GM19397 (cell line): ENCODE results near the gene TFAP2D.
A peak's percentile ranks its signal among the peaks of the same experiment; 100 is the strongest.

Source experiments
- ATAC-seq: cut with Tn5 transposase; IDR thresholded peaks from one replicate; pipeline ENCODE4 v1.9.1; 2021; ENCODE audit warnings: mild to moderate bottlenecking, moderate library complexity; ENCODE audit not compliant: unreplicated experiment

The TFAP2D gene

GRCh38 chr6:50713226-50713625 is at the start of gene TFAP2D:
Gene TFAP2D (plus strand): TSS chr6:50713526. CDS start chr6:50714056, 530 bp downstream.
- no peak for ATAC-seq

DNA sequence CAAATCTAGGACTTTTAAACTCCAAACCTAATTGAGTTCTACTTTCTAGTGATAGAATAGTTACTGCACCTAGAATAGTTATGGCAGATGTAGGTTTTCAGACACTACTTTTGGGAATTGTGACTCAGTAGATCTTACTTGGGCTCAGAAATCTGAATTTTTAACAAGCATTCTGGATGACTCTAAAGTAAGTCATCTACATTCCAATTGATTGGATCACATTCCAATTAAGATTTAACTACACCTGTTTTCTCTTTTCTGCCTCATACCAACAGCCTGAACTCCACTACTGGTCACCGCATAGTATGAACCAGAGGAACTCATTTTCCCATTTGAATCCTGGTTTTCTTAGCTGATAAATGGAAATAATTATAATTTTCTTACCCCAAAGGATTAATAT is 49.5 kb upstream of the TFAP2D start:
- no peak for ATAC-seq

DNA sequence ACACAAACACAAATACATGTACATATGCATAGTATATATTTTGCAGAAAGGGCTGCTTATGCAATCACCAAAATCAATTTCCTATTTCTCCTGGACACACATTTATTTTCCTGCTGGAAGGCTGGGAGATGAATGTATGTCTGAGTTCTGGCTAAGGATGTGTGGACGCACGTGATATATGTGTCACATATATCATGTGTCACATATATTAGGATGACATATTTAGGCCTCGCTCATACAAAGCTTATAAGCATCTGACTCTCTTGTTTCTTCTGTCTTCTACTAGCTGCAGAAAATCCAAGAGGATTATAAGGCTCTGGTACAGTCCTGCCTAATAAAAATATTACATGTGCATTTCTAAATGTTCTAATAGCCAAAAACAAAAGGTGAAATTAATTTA is 47.2 kb upstream of the TFAP2D start:
- no peak for ATAC-seq

DNA sequence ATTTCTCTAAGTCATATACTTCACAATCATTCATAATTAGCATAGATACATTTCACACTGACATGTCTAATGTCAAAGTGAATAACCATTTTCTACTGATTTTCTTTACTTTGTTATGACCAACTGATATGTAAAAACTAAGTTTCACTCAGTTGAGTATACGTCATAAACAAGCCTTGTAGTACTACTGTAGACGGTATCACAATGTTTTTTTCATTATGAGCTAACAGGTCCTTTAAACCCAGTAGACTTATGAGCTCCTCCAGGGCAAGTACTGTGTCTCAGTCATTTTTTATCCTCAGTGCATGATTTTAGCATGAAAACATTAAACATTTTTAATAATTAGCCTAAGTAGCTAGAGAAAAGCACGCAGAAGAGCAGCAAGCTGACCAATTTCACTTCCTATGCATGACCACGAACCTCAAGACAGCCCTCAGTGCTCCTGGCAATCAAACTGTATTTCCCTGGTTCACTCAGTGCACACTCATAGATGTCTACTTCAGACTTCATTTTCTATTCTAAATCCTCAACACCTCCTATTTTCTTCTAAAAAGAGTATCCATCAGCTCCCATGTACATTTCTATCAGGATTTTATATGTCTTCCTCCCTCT is 32.0 kb upstream of the TFAP2D start:
- peak; percentile 86 for ATAC-seq

GRCh38 chr6:50689210-50689609 is 24.1 kb upstream of the TFAP2D start:
- ATAC-seq, result no peak

- no peak for ATAC-seq
These were observed 21.4 kb upstream of the TFAP2D start for GRCh38 chr6:50691814-50692495.

GRCh38 chr6:50698546-50698945 is 14.8 kb upstream of the TFAP2D start:
- no peak for ATAC-seq

DNA sequence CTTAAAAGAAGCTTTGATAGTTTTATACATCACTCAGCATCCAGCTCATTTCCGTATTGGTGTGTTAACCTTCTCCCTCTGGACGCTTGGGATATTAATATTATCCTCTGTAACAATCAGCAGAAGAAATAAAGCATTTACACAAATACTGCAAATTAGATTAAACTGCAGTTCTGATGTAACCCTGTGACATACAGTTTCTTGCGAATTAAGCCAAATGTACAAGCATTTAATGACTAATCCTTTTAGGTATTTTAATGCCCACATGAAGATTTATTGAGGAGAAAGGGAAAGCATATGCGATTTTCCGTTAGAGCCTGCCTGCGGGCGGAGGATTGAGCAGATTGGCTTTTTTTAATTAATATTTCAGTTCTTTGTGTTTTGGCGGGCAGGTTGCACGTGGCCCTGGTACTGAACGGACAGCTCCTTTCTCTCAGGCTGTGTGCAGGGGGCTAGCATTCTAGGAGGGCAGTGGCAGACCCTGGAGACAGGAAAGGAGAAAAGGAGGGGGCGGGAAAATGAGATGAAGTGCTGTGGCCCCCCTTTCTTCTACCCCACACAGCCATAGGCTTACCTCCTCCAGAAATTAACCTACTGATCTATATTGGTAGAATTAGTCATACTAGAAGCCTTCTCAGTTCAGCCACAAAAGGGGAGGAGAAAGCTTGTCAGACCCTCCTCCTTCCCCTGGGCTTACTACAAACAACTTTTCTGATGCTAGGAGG is 14.1 kb upstream of the TFAP2D start:
- no peak for ATAC-seq

DNA sequence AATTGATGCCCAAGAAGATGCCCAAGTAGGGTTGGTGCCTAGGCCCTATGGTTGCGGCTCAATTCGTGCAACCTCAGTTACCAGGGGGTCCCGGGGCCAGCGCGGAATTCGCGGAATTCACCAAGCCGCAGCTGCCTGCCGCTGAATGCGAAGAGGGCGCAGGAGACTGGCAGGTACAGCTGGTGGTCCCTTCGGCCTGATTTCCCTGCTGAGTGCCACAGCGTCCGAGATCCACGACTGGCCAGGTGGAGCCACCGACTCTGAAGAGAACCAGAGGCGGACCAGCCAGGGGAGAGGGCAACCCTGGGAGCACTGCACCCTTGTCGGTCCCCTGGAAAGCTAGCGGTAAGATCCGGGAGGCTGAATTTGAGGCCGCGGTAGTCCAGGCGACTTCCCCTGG is 6.8 kb upstream of the TFAP2D start:
- no peak for ATAC-seq

DNA sequence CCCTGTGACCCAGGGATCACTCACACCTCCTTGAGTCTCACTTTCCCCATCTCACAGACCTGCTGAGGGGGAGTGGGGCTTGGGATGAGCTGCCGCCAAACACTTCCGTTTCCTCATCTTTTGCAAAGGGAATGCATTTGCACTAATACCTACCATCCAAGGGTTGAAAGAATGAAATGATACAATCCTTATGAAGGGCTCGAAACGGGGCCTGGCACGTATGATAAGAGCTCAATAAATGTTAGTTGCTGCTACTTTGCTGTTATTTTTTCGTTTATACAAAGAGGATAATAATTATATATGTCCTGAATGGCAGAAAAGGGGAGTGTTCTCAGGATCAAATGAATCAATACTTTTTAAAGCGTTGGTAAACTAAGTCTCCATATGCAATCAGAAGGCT is 6.1 kb upstream of the TFAP2D start:
- ATAC-seq, result no peak

DNA sequence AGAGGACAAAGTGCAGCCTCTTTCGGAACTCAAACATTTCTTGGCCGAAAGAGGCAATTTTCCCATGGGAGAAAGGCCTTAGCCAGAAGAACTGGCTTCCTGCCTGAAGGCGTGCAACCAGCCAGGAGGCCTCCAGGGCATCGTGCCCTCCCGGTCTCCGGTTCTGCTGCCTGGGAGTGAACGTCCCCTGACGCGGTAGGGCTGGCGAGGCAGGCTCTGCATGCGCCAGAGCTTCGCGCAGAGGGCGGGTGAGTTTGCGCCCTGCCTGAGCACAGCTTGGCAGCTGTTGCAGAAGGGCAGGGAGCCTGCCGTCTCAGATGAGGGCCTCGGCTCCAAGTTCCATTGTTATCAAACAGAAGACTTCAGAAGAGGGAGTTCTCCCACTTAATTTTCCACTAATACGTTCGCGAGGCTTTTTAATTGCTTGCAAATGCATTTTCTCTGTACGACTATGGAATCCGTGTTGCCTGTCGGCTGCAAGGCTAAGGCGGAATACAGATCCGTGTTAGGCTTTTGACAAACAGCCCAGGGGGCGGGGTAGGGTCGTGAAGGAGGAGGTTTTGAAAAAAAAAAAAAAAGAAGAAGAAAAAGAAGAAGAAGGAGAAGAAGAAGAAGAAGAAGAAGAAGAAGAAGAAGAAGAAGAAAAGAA is 5.5 kb upstream of the TFAP2D start:
- ATAC-seq, result no peak

DNA sequence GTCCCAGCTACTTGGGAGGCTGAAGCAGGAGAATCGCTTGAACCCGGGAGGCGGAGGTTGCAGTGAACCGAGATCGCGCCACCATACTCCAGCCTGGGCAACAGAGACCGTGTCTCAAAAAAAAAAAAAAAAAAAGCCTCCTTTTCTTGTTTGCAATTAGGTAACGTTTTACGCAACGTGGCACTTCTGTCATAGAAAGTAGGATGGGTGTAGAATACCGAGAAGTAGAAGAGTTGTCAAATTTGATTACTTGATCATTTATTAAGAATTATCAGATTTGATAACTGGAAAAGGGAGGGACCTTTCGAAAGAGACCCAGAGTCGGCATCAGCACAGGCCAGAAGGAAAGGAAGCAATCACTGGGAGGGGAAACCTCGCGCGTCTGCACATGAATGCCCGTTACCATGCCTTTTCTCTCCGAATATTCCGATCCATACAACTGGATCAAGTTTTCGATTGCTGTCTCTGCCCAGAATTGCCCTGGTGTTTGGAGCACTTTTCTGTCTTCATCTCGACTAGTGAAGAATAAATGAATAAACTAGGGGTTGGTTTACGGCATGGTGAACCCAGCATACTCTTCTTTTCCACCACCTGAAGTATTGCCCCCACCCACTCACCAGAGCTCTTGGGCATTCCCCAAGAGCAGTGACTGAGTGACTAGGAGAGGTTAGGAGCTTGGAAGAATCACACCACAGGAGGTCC is 4.5 kb upstream of the TFAP2D start:
- no peak for ATAC-seq

- ATAC-seq, result no peak
These were observed 4.0 kb upstream of the TFAP2D start for GRCh38 chr6:50709366-50709734.

DNA sequence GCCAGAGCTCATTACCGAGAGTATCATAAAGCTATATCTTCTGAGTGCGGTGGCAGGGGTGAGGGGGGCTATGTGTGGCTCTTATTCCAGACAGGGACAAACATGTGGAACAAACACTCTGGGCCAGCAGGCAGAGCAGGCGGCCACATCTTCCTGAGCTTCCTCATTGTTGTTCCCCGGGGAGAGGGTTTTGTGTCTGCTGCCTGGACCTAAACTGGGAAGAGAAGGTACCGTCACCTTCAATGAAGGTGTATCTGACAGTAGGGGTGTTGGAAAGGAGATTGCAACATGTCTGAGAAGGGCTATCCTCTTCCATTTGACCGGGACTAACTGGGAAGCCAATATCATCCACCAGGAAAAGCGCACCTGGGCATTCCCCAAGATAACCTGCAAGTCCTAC is 1.6 kb upstream of the TFAP2D start:
- ATAC-seq, result no peak

GRCh38 chr6:50712291-50712690 is 1.0 kb upstream of the TFAP2D start:
- no peak for ATAC-seq

DNA sequence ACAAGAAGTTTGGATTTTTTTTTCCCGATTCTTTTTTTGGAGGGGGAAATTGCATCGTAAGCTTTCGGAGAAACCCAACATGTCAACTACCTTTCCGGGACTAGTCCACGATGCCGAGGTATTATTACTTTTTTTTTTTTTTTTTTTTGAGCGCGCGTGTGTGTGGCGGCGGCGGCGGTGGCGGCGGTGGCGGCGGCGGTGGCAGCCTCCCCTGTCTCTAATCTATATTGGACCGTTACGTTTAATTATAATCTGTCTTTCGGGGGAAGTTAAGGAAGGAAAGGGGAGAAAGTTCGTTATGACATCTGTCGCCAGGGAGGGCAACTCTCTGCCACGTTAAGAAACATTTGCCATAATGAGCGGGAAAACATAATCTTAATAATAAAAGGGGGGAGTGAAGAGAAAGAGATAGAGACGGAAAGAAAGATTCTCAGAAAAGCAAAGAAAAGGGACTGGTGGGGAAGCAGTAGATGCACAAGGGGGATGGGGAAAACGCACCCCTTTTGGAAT is 706 bp downstream of the TFAP2D start:
- ATAC-seq, result no peak

- ATAC-seq, result no peak
These were observed 1.4 kb downstream of the TFAP2D start for GRCh38 chr6:50714487-50715379.

- no peak for ATAC-seq
These were observed 3.7 kb downstream of the TFAP2D start for GRCh38 chr6:50716899-50717509.

GRCh38 chr6:50717734-50718457 is 4.6 kb downstream of the TFAP2D start:
- ATAC-seq, result no peak
